Head of caudate nucleus (tissue), 42 donors: Measurements from ENCODE around the gene ANXA6.
A peak's percentile ranks its signal among the peaks of the same experiment; 100 is the strongest.

Experiments
- DNase-seq, 42 donors: peaks; one replicate each; pipeline versions ENCODE4 v3.0.0 to v3.0.0-alpha.2; 2020 to 2021; ENCODE audit warnings: mixed read lengths in 7 of 42
- intact Hi-C: fragments of 100-400 bp; cut with DNase I; formaldehyde crosslinking; loops from one replicate; pipeline ENCODE4 v1.15.0; 2022

ANXA6 gene

GRCh38 chr5:151058891-151059489, 98.6 kb downstream of the ANXA6 start:
- intact Hi-C loops, result no loop called here
- no peak for DNase-seq

- DNase-seq, result no peak
- intact Hi-C loops, result no loop called here
Observed at GRCh38 chr5:151058301-151058700, 99.3 kb downstream of the ANXA6 start.

- intact Hi-C loops, result no loop called here
- no peak for DNase-seq
Observed at GRCh38 chr5:151056379-151057325, 100.9 kb downstream of the ANXA6 start.

GRCh38 chr5:151055336-151055735, 102.2 kb downstream of the ANXA6 start:
- DNase-seq, result no peak
- intact Hi-C loops, result no loop called here

GRCh38 chr5:151054709-151055108, 102.9 kb downstream of the ANXA6 start:
- intact Hi-C loops, result loop anchor here (5.0 kb wide), 1 partner anchor 63 kb away; no protein-coding TSS in a partner anchor
- DNase-seq, result no peak

- intact Hi-C loops, result loop anchor here (5.0 kb wide), 1 partner anchor 63 kb away; no protein-coding TSS in a partner anchor
Observed at GRCh38 chr5:151053796-151054462, 103.7 kb downstream of the ANXA6 start.

GRCh38 chr5:151052836-151053235, 104.7 kb downstream of the ANXA6 start:
- intact Hi-C loops, result loop anchor here (5.0 kb wide), 1 partner anchor 64 kb away; no protein-coding TSS in a partner anchor
- no peak for DNase-seq

More at GRCh38 chr5:151053796-151054462, 103.7 kb downstream of the ANXA6 start:
- DNase-seq, result no peak

- DNase-seq, result no peak
- intact Hi-C loops, result loop anchor here (5.0 kb wide), 1 partner anchor 65 kb away; no protein-coding TSS in a partner anchor
Observed at GRCh38 chr5:151051931-151052608, 105.5 kb downstream of the ANXA6 start.

GRCh38 chr5:151051066-151051930, 106.3 kb downstream of the ANXA6 start:
- intact Hi-C loops, result loop anchor here (5.0 kb wide), 1 partner anchor 66 kb away; no protein-coding TSS in a partner anchor
- peak; percentile 44 to 90 (median 76) for DNase-seq
